ENCODE data around the gene CCDC68. TPM values are rescaled to one million over a fixed set of nuclear protein-coding genes. Genes with fewer than 3 reads are reported as not detected.

CCDC68 gene
- total and polyA plus RNA-seq, 2 of the 8 experiments (the other 6 are each of a cell fraction or from before 2014, with no cell fraction given): 0.06 to 0.80 TPM

DNA sequence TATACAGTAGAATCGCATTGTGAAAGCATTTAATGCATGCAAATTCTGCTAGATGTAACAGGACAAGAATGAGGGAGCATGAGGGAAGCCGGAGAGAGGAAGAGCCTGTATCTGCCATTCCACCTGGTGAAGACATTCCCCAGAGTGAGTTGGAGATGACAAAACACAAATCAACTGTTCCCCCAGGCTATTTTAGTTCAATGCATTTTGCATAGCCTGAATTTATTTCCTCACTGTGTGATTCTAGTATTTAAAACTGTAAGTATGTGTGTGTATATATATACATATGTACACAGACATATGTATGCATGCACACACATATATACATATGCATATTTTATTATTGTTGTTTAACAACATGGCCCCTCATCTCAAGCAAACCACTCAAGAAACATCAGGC is 54.7 kb downstream of the CCDC68 start:
- no peaks in the 10 kb centered on the region for H4K20me1 ChIP-seq (replicated peaks in 1 of 2; ENCODE audit: control insufficient read depth in 1 of 2, insufficient read depth in 2 of 2, low read length in 2 of 2)
- H2BK12ac ChIP-seq (ENCODE audit: low read depth, low read length): no peak overlapping the region
- H2BK5ac ChIP-seq (ENCODE audit: low read depth, low read length): no peak overlapping the region
- peak overlapping the region; percentile 86 for H2BK120ac ChIP-seq (replicated peaks; ENCODE audit: low read depth, low read length)
- H3K27me3 ChIP-seq (replicated peaks in 1 of 4; ENCODE audit: control insufficient read depth in 3 of 4, extremely low read depth in 1 of 4, insufficient read depth in 3 of 4, low read length in 3 of 4): no peaks in the 10 kb centered on the region
- no peaks in the 10 kb centered on the region for H3K36me3 ChIP-seq (ENCODE audit: control insufficient read depth in 2 of 4, insufficient read depth in 4 of 4, low read length in 3 of 4)
- ChIA-PET POLR2A (ENCODE audit: partially characterized antibody) (no interaction called here), CTCF (ENCODE audit: partially characterized antibody) (interaction anchor here (0.6 kb wide), 2 partner anchors 32 to 871 kb away, joined by 3 read pairs; no protein-coding TSS in a partner anchor)
- H2AK5ac ChIP-seq (ENCODE audit: low read depth, low read length): no peak overlapping the region
- no peak overlapping the region for H2BK15ac ChIP-seq (ENCODE audit: low read length)
- H3K79me1 ChIP-seq (ENCODE audit: low read depth, low read length): no peaks in the 10 kb centered on the region
- peaks cover 0 to 2% (median 0%) of the 10 kb centered on the region in 4 experiments; a peak in 1 of 7 replicates for H3K4me1 ChIP-seq (replicated peaks in 1 of 4; ENCODE audit: control insufficient read depth in 3 of 4, insufficient read depth in 4 of 4, low read length in 3 of 4)
- DNase-seq (ENCODE audit: low read depth in 1 of 2, low spot score in 2 of 2) (no peak), FAIRE-seq (no peak)
- H4K91ac ChIP-seq (replicated peaks; ENCODE audit: insufficient read length, low read length): no peak overlapping the region
- H3K18ac ChIP-seq (ENCODE audit: extremely low read depth, low read length): no peak overlapping the region
- H3K27ac ChIP-seq (ENCODE audit: low read depth, low read length): no peak overlapping the region
- no peak overlapping the region for H4K5ac ChIP-seq (ENCODE audit: insufficient read length, low read depth, low read length)
- H2AFZ ChIP-seq (ENCODE audit: low read length): no peak overlapping the region
- H2BK20ac ChIP-seq (ENCODE audit: low read length): no peak overlapping the region
- no peaks in the 10 kb centered on the region for H3K79me2 ChIP-seq (ENCODE audit: control insufficient read depth in 1 of 2, insufficient read depth in 2 of 2, low read length in 2 of 2)
- 91% methylated on average over 2 of the region's 2 CpGs; no CpG with 5 or more reads in 1 of the 2 experiments for WGBS, 2 experiments (ENCODE audit: extremely low coverage in 1 of 2, insufficient coverage in 1 of 2, insufficient read length in 1 of 2, insufficient replicate concordance in 2 of 2, low coverage in 1 of 2, low lambda C conversion rate in 2 of 2, missing lambda C conversion rate in 1 of 2)
- H3K9ac ChIP-seq (replicated peaks in 1 of 4; ENCODE audit: extremely low read depth in 1 of 4, low read depth in 3 of 4, low read length in 3 of 4): no peak overlapping the region
- no peaks in the 10 kb centered on the region; the same call in 1 of the 2 replicates for H3K23me2 ChIP-seq (ENCODE audit: low read depth, low read length)
- H3K14ac ChIP-seq (ENCODE audit: insufficient read length): no peak overlapping the region
- no peaks in the 10 kb centered on the region for H3K9me3 ChIP-seq (ENCODE audit: insufficient read depth in 2 of 2, low read depth in 1 of 2, low read length in 1 of 2)
- H3K56ac ChIP-seq (replicated peaks; ENCODE audit: insufficient read length, low read depth, low read length): no peak overlapping the region
- no peak overlapping the region for H3K4me2 ChIP-seq (ENCODE audit: insufficient read depth in 1 of 2, low read depth in 2 of 2, low read length in 2 of 2)
- H3K4me3 ChIP-seq (ENCODE audit: extremely low read depth in 1 of 4, insufficient read depth in 2 of 4, low read depth in 3 of 4, low read length in 4 of 4): no peak overlapping the region
- no peak overlapping the region for H4K8ac ChIP-seq (ENCODE audit: extremely low read depth, insufficient read depth, low read length)
- TF ChIP-seq SP4 (IDR thresholded peaks at IDR 0.05; ENCODE audit: low read length): no peak
- TF ChIP-seq BACH1 (IDR thresholded peaks at IDR 0.05; ENCODE audit: low read length): no peak
- TF ChIP-seq, protein P1, sequence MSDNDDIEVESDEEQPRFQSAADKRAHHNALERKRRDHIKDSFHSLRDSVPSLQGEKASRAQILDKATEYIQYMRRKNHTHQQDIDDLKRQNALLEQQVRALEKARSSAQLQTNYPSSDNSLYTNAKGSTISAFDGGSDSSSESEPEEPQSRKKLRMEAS (IDR thresholded peaks at IDR 0.05): no peak
- no peak for TF ChIP-seq CBX8 (IDR thresholded peaks at IDR 0.05; ENCODE audit: borderline replicate concordance, low read depth, low read length)
- no peak for TF ChIP-seq RNF2 (IDR thresholded peaks at IDR 0.05; ENCODE audit: borderline replicate concordance, low read depth, low read length, missing control alignments, poor library complexity, severe bottlenecking)
- TF ChIP-seq RXRA (IDR thresholded peaks at IDR 0.05; ENCODE audit: insufficient read depth, low read depth, low read length): no peak
- no peak for TF ChIP-seq KDM4A (IDR thresholded peaks at IDR 0.05; ENCODE audit: low read depth, low read length, severe bottlenecking)
- TF ChIP-seq POU5F1 (IDR thresholded peaks at IDR 0.05; ENCODE audit: low read depth, low read length): no peak
- TF ChIP-seq, protein P2, sequence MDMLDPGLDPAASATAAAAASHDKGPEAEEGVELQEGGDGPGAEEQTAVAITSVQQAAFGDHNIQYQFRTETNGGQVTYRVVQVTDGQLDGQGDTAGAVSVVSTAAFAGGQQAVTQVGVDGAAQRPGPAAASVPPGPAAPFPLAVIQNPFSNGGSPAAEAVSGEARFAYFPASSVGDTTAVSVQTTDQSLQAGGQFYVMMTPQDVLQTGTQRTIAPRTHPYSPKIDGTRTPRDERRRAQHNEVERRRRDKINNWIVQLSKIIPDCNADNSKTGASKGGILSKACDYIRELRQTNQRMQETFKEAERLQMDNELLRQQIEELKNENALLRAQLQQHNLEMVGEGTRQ (IDR thresholded peaks at IDR 0.05; ENCODE audit: low read length): no peak
- no peak for TF ChIP-seq CHD1 (IDR thresholded peaks at IDR 0.05; ENCODE audit: low read depth, low read length)
- TF ChIP-seq ZNF274 (IDR thresholded peaks at IDR 0.05; ENCODE audit: borderline replicate concordance, extremely low read depth, low read length): no peak
- TF ChIP-seq EGR1 (IDR thresholded peaks at IDR 0.05; ENCODE audit: borderline replicate concordance, low read depth, low read length): no peak
- no peak overlapping the region for H3K4ac ChIP-seq (replicated peaks; ENCODE audit: insufficient read length, low read depth, low read length)
- H3K23ac ChIP-seq (ENCODE audit: insufficient read length): no peak overlapping the region

All from H1 (cell line).